Natural killer cell (primary cell): ENCODE measurements around the gene CBARP. TPM values are rescaled to one million over a fixed set of nuclear protein-coding genes. Genes with fewer than 3 reads are reported as not detected.

Experiments used
- ATAC-seq, 3 donors: fragments of 150-1000 bp in 2 of 3; fragments of 200-7000 bp in 1 of 3; cut with Tn5 transposase; 1 replicate in 1 of 3; 2 replicates in 2 of 3; pipeline ENCODE4 v1.10.0; 2021; ENCODE audit warnings: mild to moderate bottlenecking in 2 of 3, moderate library complexity in 2 of 3
- DNase-seq, 2 donors: peaks; one replicate each; pipeline versions ENCODE4 v3.0.0 to v3.0.0-alpha.2; 2013 to 2021; ENCODE audit warnings: mixed read lengths in 1 of 2
- H3K27ac ChIP-seq: one replicate; pipeline ENCODE4 v1.5.1; 2013; ENCODE audit warnings: mild to moderate bottlenecking, low read length
- H3K27me3 ChIP-seq: one replicate; pipeline ENCODE4 v1.6.1; 2013; ENCODE audit warnings: low read length; ENCODE audit not compliant: control insufficient read depth, insufficient read depth
- H3K36me3 ChIP-seq: one replicate; pipeline ENCODE4 v1.6.1; 2013; ENCODE audit warnings: low read length; ENCODE audit not compliant: control insufficient read depth, insufficient read depth
- H3K4me1 ChIP-seq: one replicate; pipeline ENCODE4 v1.6.1; 2013; ENCODE audit warnings: low read length; ENCODE audit not compliant: control insufficient read depth, insufficient read depth
- H3K4me3 ChIP-seq: one replicate; pipeline ENCODE4 v1.5.1; 2013; ENCODE audit warnings: low read length
- H3K9me3 ChIP-seq: one replicate; pipeline ENCODE4 v1.6.1; 2013; ENCODE audit warnings: low read length; ENCODE audit not compliant: control insufficient read depth, insufficient read depth
- H3K27ac Mint-ChIP-seq, 2 donors: one replicate each; pipeline ENCODE4 v1.8.0; 2022; ENCODE audit warnings: mild to moderate bottlenecking in 2 of 2, mixed read lengths in 2 of 2, moderate library complexity in 1 of 2
- H3K27me3 Mint-ChIP-seq, 2 donors: one replicate each; pipeline ENCODE4 v1.8.0; 2022; ENCODE audit warnings: low read depth in 2 of 2, mixed read lengths in 2 of 2
- H3K36me3 Mint-ChIP-seq: one replicate; pipeline ENCODE4 v1.8.0; 2022; ENCODE audit warnings: mixed read lengths
- H3K4me1 Mint-ChIP-seq, 2 donors: one replicate each; pipeline ENCODE4 v1.8.0; 2022; ENCODE audit warnings: mixed read lengths in 2 of 2
- H3K4me3 Mint-ChIP-seq: one replicate; pipeline ENCODE4 v1.8.0; 2022; ENCODE audit warnings: mild to moderate bottlenecking, moderate library complexity, mixed read lengths
- H3K9me3 Mint-ChIP-seq, 2 donors: one replicate each; pipeline ENCODE4 v1.8.0; 2022; ENCODE audit warnings: mixed read lengths in 2 of 2
- CTCF ChIP-seq: fragments of 200-600 bp; IDR thresholded peaks from one replicate; pipeline ENCODE4 v1.8.0; 2022; ENCODE audit warnings: antibody characterized with exemption
- WGBS: methylation state at CpG from one replicate; pipeline ENCODE4 v1.1.7; 2013; ENCODE audit warnings: missing lambda C conversion rate; ENCODE audit not compliant: insufficient coverage; 5-methylcytosine and 5-hydroxymethylcytosine counted together
- intact Hi-C: fragments of 100-400 bp; cut with micrococcal nuclease; formaldehyde crosslinking; loops from one replicate; pipeline ENCODE4 v1.14.2; 2022
- total RNA-seq, 4 donors: library from RNA; stranded (reverse); fragments of 120-200 nt in 1 of 4; gene quantifications; one replicate each; pipeline versions ENCODE4 v1.2.3 to v1.2.4, GENCODE V29; 2013 to 2022

CBARP gene
- total RNA-seq, 3 donors from 2014 or later (not counting 1 experiment from before 2014, with no cell fraction given) = 0.14 to 0.41 TPM; not detected in 1

DNA sequence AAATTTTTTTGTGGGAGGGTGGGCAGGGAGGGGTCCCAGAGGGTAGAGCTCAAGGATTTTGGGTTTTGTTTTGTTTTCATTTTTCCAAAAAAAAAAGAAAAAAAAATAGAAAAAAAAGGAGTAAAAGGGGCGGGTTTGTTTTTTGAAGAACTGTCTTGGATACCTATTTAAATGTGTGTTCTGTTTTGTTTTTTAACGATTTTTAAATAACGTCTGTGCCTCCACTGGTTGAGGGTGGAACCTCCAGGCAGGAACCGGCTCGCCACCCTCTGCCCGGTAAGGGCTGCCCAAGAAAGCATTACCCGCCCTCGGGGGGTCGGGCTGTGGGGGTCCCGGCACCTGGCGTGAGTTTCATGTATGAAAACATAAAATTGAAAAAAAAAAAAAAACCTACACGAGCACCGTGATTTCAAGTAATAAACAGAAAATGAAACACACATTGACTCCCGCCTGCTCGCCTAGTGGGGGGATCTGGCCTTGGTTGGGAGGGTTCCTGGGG is 21.0 kb upstream of the CBARP start:
- DNase-seq (no peak), ATAC-seq (peak in 1 of 3 donors; percentile 0)
- Mint-ChIP-seq H3K4me1 (peaks cover 37 to 63% of the 10 kb centered on the region in 2 donors), H3K4me3 (peak overlapping the region; percentile 89), H3K9me3 (no peaks in the 10 kb centered on the region), H3K27me3 (no peaks in the 10 kb centered on the region), H3K36me3 (no peaks in the 10 kb centered on the region), H3K27ac (peak overlapping the region; percentile 97 to 100)
- H3K27me3 ChIP-seq = no peaks in the 10 kb centered on the region
- H3K9me3 ChIP-seq = no peaks in the 10 kb centered on the region
- peaks cover 41% of the 10 kb centered on the region for H3K36me3 ChIP-seq
- 10% methylated on average over 10 of the region's 15 CpGs for WGBS
- intact Hi-C loops = loop anchor here (1.0 kb wide), 1 partner anchor 7 kb away; no protein-coding TSS in a partner anchor
- H3K4me1 ChIP-seq = peaks cover 95% of the 10 kb centered on the region
- peak overlapping the region; percentile 51 for H3K4me3 ChIP-seq
- peak overlapping the region; percentile 100 for H3K27ac ChIP-seq
- TF ChIP-seq CTCF = no peak

GRCh38 chr19:1258163-1258492 is 20.3 kb upstream of the CBARP start:
- H3K27me3 Mint-ChIP-seq = no peaks in the 10 kb centered on the region
- peak overlapping the region; percentile 97 to 100 for H3K27ac Mint-ChIP-seq
- peaks cover 33 to 66% of the 10 kb centered on the region in 2 donors for H3K4me1 Mint-ChIP-seq
- ATAC-seq (no peak), DNase-seq (no peak)
- H3K4me3 Mint-ChIP-seq = peak overlapping the region; percentile 89
- TF ChIP-seq CTCF = no peak
- H3K27ac ChIP-seq = peak overlapping the region; percentile 100
- no peaks in the 10 kb centered on the region for H3K9me3 Mint-ChIP-seq
- WGBS = 78% methylated on average over 8 of the region's 8 CpGs
- H3K36me3 ChIP-seq = peaks cover 44% of the 10 kb centered on the region
- no peaks in the 10 kb centered on the region for H3K36me3 Mint-ChIP-seq
- H3K4me3 ChIP-seq = no peak overlapping the region
- H3K4me1 ChIP-seq = peaks cover 97% of the 10 kb centered on the region
- no peaks in the 10 kb centered on the region for H3K27me3 ChIP-seq
- H3K9me3 ChIP-seq = no peaks in the 10 kb centered on the region
- intact Hi-C loops = no loop called here

GRCh38 chr19:1257475-1258162 is 19.8 kb upstream of the CBARP start:
- Histone ChIP-seq H3K36me3 (peaks cover 44% of the 10 kb centered on the region), H3K9me3 (no peaks in the 10 kb centered on the region), H3K27me3 (no peaks in the 10 kb centered on the region), H3K4me1 (peaks cover 97% of the 10 kb centered on the region), H3K27ac (peak overlapping the region; percentile 100), H3K4me3 (no peak overlapping the region)
- Mint-ChIP-seq H3K27ac (peak overlapping the region; percentile 97 to 100), H3K36me3 (no peaks in the 10 kb centered on the region), H3K4me1 (peaks cover 32 to 62% of the 10 kb centered on the region in 2 donors), H3K27me3 (no peaks in the 10 kb centered on the region), H3K4me3 (peak overlapping the region; percentile 89), H3K9me3 (no peaks in the 10 kb centered on the region)
- WGBS = 67% methylated on average over 20 of the region's 23 CpGs
- intact Hi-C loops = no loop called here
- ATAC-seq = no peak
- TF ChIP-seq CTCF = no peak
- no peak for DNase-seq
